Measurements from ENCODE around the gene PATL1. TPM values are rescaled to one million over a fixed set of nuclear protein-coding genes. Genes with fewer than 3 reads are reported as not detected.

The PATL1 gene
- total and polyA plus RNA-seq, 2 of the 8 experiments (the other 6 are each of a cell fraction or from before 2014, with no cell fraction given): 30.4 to 33.4 TPM

DNA sequence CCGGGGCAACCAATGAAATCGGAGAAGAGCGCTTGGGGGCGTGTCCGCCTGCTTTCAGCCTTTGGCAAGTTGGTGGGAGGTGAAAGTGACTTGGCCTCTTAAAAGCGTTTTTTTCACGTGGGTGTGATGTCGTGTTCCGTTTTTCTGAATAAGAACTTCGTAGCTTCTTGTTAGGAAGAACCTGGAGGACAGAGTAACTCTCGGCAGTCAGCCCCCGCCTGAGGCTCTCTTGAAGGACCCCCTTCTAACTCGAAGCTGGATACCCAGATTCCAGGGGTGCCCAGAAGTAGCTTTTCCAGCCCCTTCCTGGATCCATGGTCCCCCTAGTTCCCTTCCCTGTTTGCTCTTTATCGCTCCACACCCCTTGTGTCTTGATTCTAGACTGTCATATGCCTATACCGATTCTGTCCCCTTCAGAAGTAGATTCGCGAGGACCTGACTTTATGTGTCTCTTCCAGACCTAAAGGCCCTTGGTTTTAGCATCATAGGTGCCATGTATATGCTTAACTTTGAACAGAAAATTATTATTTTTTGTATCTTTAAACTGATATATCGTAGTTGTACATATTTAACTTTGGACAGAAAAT is 52.3 kb downstream of the PATL1 start (continued):
- TF ChIP-seq BACH1 (IDR thresholded peaks at IDR 0.05; ENCODE audit: low read length) (no peak), NANOG (IDR thresholded peaks at IDR 0.05; ENCODE audit: insufficient read depth, low read depth, low read length, poor library complexity, severe bottlenecking) (no peak), PHF8 (conservative IDR thresholded peaks at IDR 0.05; ENCODE audit: low read depth, low read length) (0 out of 2 replicates have a peak, but pooled peaks have one; percentile 25), SUZ12 (IDR thresholded peaks at IDR 0.05; ENCODE audit: low read length) (no peak), SIN3A (conservative IDR thresholded peaks at IDR 0.05 in 1 of 2, IDR thresholded peaks at IDR 0.05 in 1 of 2; ENCODE audit: low read depth in 1 of 2, low read length in 2 of 2) (0 out of 4 replicates have a peak, but pooled peaks of 1 of the 2 experiments have one; percentile 36), EGR1 (IDR thresholded peaks at IDR 0.05; ENCODE audit: borderline replicate concordance, low read depth, low read length) (no peak), KDM4A (IDR thresholded peaks at IDR 0.05; ENCODE audit: low read depth, low read length, severe bottlenecking) (no peak), HDAC2 (IDR thresholded peaks at IDR 0.05; ENCODE audit: borderline replicate concordance in 1 of 2, low read depth in 2 of 2, low read length in 2 of 2) (no peak), FOSL1 (IDR thresholded peaks at IDR 0.05; ENCODE audit: insufficient read depth, low read depth, low read length) (no peak), RNF2 (IDR thresholded peaks at IDR 0.05; ENCODE audit: borderline replicate concordance, low read depth, low read length, missing control alignments, poor library complexity, severe bottlenecking) (no peak), MAFK (IDR thresholded peaks at IDR 0.05; ENCODE audit: low read depth, low read length) (no peak), SP4 (IDR thresholded peaks at IDR 0.05; ENCODE audit: low read length) (no peak), JUN (IDR thresholded peaks at IDR 0.05; ENCODE audit: low read depth, low read length) (no peak)
- TF ChIP-seq, protein P1, sequence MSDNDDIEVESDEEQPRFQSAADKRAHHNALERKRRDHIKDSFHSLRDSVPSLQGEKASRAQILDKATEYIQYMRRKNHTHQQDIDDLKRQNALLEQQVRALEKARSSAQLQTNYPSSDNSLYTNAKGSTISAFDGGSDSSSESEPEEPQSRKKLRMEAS (IDR thresholded peaks at IDR 0.05): no peak
- TF ChIP-seq, protein P2, sequence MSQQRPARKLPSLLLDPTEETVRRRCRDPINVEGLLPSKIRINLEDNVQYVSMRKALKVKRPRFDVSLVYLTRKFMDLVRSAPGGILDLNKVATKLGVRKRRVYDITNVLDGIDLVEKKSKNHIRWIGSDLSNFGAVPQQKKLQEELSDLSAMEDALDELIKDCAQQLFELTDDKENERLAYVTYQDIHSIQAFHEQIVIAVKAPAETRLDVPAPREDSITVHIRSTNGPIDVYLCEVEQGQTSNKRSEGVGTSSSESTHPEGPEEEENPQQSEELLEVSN (IDR thresholded peaks at IDR 0.05): no peak

Measured in H1 (cell line).